ENCODE measurements around the gene TIMM22. TPM values are rescaled to one million over a fixed set of nuclear protein-coding genes. Genes with fewer than 3 reads are reported as not detected.

The TIMM22 gene
- total RNA-seq, 4 donors from 2014 or later = 11.7 to 15.7 (median 13.9) TPM

- TF ChIP-seq CTCF (IDR thresholded peaks at IDR 0.05) = no peak
- intact Hi-C loops (cut with DNase I; ENCODE audit: low total_unique reads) = no loop called here
- WGBS, 2 donors = 78 to 81% methylated on average over 11 of the region's 11 CpGs
Measured at GRCh38 chr17:1033503-1033902, 36.6 kb downstream of the TIMM22 start.

GRCh38 chr17:1034652-1035210 is 37.8 kb downstream of the TIMM22 start:
- DNase-seq (ENCODE audit: low spot score in 2 of 2) = no peak
- TF ChIP-seq POLR2A (IDR thresholded peaks at IDR 0.05) = no peak
- no peak for TF ChIP-seq CTCF (IDR thresholded peaks at IDR 0.05)
- no peak overlapping the region for H3K4me3 ChIP-seq (ENCODE audit: low read depth, poor library complexity, severe bottlenecking)
- intact Hi-C loops (cut with DNase I; ENCODE audit: low total_unique reads) = no loop called here
- WGBS, 2 donors = 91% methylated on average over 20 of the region's 20 CpGs

More at GRCh38 chr17:1033503-1033902, 36.6 kb downstream of the TIMM22 start:
- H3K4me3 ChIP-seq (ENCODE audit: low read depth, poor library complexity, severe bottlenecking) = no peak overlapping the region
- DNase-seq (ENCODE audit: low spot score in 2 of 2) = no peak

DNA sequence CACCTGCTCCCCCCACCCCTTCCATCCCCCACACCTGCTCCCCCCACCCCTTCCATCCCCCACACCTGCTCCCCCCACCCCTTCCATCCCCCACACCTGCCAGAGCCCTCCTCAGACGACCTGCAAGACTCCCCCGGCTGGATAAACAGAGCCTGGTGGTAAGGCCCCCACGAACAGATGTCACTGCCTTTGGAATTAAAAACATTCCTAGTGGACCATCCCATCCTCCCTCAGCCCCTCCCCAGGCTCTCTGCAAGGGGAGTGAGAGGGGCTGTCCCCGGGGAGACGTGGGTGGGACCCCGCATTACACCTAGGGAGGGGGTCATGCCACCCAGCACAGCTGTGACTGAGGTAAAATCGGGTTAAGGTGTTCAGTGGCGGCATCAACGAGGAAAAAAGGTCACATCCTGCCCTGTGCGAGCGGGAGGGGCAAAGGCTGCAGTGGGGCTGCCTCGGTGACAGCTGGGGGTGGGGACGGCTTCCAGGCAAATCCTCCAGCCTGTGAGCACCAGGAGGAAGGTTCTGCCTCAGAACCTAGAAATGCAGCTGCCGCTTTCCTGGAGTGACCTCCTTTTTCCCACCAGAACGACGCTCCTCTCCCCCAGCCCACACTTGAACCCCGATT is 38.7 kb downstream of the TIMM22 start:
- H3K4me3 ChIP-seq (ENCODE audit: low read depth, poor library complexity, severe bottlenecking) = no peak overlapping the region
- intact Hi-C loops (cut with DNase I; ENCODE audit: low total_unique reads) = no loop called here
- DNase-seq (ENCODE audit: low spot score in 2 of 2) = no peak
- WGBS, 2 donors = 58 to 69% methylated on average over 13 to 14 of the region's 17 CpGs
- TF ChIP-seq CTCF (IDR thresholded peaks at IDR 0.05) = no peak
- no peak for TF ChIP-seq POLR2A (IDR thresholded peaks at IDR 0.05)

DNA sequence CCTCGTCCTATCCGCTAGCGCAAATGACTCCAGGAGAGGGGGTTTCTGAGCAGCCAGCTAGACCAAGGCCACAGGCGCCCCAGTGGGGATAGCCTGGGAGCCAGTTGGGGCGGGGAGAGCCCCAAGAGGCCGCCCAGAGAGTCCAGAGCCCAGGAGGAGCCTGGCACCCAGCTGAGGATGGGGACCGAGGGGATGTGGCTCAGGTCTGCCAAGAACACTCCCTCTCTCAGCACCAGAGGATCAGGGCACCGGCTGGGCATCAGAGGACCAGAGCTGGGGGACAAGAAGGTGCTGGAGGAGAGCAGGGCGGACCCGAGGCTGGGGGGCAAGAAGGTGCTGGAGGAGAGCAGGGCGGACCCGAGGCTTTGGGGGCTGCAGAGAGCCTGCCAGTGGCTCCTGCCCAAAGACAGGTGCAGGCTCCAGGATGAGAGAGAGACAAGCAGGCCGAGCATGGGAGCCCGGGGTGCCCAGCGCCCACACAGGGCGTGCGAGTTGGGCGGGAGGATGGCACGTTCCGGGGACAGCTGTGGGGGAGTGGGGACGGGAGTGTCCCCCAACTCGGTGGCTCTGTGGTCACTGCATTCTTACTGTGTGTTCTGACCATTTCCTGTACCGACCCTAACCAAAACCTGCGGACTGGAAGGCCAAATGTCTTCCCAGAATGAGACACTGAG is 39.4 kb downstream of the TIMM22 start:
- intact Hi-C loops (cut with DNase I; ENCODE audit: low total_unique reads) = no loop called here
- no peak for DNase-seq (ENCODE audit: low spot score in 2 of 2)
- no peak for TF ChIP-seq POLR2A (IDR thresholded peaks at IDR 0.05)
- TF ChIP-seq CTCF (IDR thresholded peaks at IDR 0.05) = no peak
- WGBS, 2 donors = 80 to 87% methylated on average over 24 of the region's 24 CpGs
- no peak overlapping the region for H3K4me3 ChIP-seq (ENCODE audit: low read depth, poor library complexity, severe bottlenecking)

DNA sequence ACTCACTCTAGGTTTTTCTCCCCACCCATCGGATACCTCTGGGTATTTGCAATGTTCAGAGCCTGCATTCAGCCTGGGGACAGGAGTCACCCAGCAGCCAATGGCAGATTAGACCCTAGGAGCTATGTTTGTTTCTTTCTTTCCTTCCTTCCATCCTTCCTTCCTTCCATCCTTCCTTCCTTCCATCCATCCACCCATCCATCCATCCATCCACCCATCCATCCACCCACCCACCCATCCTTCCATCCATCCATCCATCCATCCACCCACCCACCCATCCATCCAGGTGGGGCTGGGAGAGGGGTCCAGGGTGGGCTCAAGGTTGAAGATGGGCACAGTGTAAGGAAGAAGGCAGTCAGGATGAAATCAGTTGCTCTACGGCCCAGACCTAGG is 39.9 kb downstream of the TIMM22 start:
- no peak overlapping the region for H3K4me3 ChIP-seq (ENCODE audit: low read depth, poor library complexity, severe bottlenecking)
- intact Hi-C loops (cut with DNase I; ENCODE audit: low total_unique reads) = no loop called here
- TF ChIP-seq POLR2A (IDR thresholded peaks at IDR 0.05) = no peak
- no peak for TF ChIP-seq CTCF (IDR thresholded peaks at IDR 0.05)
- WGBS, 2 donors = 94 to 100% methylated on average over 2 of the region's 2 CpGs
- DNase-seq (ENCODE audit: low spot score in 2 of 2) = no peak
